Measurements from ENCODE around the gene GSPT2. TPM values are rescaled to one million over a fixed set of nuclear protein-coding genes. Genes with fewer than 3 reads are reported as not detected.
"Not testable (repeated sequence)": the region's sequence is repeated elsewhere in the genome, so short reads cannot be mapped to it uniquely, and the experiment has no call there.

Gene GSPT2
- 10 to 100 TPM; 15.6 to 19.1 (median 16.7) TPM for polyA plus RNA-seq (ENCODE audit: insufficient read depth in 1 of 5, insufficient read length in 5 of 5, low replicate concordance in 1 of 5)
- long read RNA-seq, donor 1, transcript GSPT2-201 (1 exons, 2,802 nt) = major isoform, 50 of 50 reads
- long read RNA-seq, donor 1, partial matches to known transcripts = 0 of 50 reads
- long read RNA-seq, donor 1, other reads (novel, unspliced or antisense) = 0 of 50 reads
- long read RNA-seq, donor 2, transcript GSPT2-201 (1 exons, 2,802 nt) = major isoform, 10 of 10 reads
- long read RNA-seq, donor 2, partial matches to known transcripts = 0 of 10 reads
- long read RNA-seq, donor 2, other reads (novel, unspliced or antisense) = 0 of 10 reads
- long read RNA-seq, donor 3, transcript GSPT2-201 (1 exons, 2,802 nt) = major isoform, 20 of 20 reads
- long read RNA-seq, donor 3, partial matches to known transcripts = 0 of 20 reads
- long read RNA-seq, donor 3, other reads (novel, unspliced or antisense) = 0 of 20 reads
- long read RNA-seq, donor 4, transcript GSPT2-201 (1 exons, 2,802 nt) = major isoform, 20 of 20 reads
- long read RNA-seq, donor 4, partial matches to known transcripts = 0 of 20 reads
- long read RNA-seq, donor 4, other reads (novel, unspliced or antisense) = 0 of 20 reads
- long read RNA-seq, donor 5, transcript GSPT2-201 (1 exons, 2,802 nt) = major isoform, 35 of 35 reads
- long read RNA-seq, donor 5, partial matches to known transcripts = 0 of 35 reads
- long read RNA-seq, donor 5, other reads (novel, unspliced or antisense) = 0 of 35 reads
- long read RNA-seq, donor 6, transcript GSPT2-201 (1 exons, 2,802 nt) = major isoform, 32 of 32 reads
- long read RNA-seq, donor 6, partial matches to known transcripts = 0 of 32 reads
- long read RNA-seq, donor 6, other reads (novel, unspliced or antisense) = 0 of 32 reads
- long read RNA-seq, donor 7, transcript GSPT2-201 (1 exons, 2,802 nt) = major isoform, 36 of 36 reads
- long read RNA-seq, donor 7, partial matches to known transcripts = 0 of 36 reads
- long read RNA-seq, donor 7, other reads (novel, unspliced or antisense) = 0 of 36 reads
- long read RNA-seq, donor 8, transcript GSPT2-201 (1 exons, 2,802 nt) = major isoform, 15 of 15 reads
- long read RNA-seq, donor 8, partial matches to known transcripts = 0 of 15 reads
- long read RNA-seq, donor 8, other reads (novel, unspliced or antisense) = 0 of 15 reads

DNA sequence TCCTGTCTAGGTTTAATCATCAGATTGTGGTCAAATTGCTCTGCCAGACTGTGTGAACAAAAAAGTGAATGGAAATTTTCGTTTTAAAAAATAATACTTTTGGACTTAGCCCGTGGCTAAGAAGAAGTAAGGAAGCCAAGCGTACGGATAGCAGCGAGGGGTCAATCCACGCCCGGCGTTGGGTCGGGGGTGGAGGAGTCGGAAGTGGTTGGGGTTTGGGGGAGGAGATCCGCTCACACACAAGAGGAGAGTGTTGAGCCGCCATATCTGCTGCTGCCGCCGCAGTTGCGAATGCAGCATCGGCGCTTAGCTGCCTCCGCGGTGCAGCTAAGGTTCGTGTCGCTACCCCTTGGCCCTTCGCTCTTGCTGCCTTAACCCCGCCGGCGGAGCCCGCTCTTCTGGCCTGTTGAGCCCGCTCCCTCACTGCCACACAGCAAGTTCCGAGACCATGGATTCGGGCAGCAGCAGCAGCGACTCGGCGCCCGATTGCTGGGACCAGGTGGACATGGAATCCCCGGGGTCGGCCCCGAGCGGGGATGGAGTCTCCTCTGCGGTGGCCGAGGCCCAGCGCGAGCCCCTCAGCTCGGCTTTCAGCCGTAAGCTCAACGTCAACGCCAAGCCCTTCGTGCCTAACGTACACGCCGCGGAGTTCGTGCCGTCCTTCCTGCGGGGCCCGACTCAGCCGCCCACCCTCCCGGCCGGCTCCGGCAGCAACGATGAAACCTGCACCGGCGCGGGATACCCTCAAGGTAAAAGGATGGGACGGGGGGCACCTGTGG is at the start of gene GSPT2:
Gene GSPT2, plus strand, starts transcription at position 264 of the 779 bp plus-strand sequence. Its CDS starts 185 bp downstream, at position 449.
- DNase-seq = peak; percentile 66 to 69

DNA sequence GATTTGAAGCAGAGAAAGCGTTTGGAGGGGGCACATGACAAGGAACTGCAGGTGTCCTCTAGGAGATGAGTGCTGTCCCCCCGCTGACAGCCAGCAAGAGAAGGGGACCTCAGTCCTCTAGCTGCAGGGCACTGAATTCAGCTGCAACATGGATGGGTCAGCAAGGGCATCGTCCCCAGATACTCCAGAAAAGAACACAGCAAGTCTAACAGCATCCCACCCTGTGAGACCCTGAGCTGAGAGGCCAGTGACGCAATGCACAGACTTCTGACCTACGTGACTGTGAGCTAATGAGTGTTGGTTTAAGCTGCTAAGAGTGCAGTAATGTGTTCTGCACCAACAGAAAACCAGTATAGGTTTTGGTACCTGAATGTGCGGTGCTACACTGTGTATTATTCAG is 49.0 kb upstream of the GSPT2 start:
- DNase-seq = no peak

DNA sequence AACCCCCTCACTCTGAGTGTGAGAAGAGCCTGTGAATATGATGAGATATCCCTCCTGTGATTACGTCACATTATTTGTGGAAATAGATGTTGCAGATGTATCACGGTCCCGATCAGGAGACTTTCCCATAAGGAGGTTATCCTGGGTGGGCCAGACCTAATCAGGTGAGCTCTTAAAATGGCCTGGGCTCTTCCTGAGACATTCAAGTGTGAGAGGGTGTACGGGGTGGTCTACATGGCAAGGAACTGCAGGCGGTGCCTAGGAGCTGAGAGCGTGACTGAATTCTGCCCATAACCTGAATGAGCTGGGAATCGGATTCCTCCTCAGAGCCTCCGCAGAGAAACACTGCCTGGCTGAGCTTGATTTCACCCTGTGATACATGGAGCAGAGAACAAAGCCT is 45.8 kb upstream of the GSPT2 start:
- no peak for DNase-seq

DNA sequence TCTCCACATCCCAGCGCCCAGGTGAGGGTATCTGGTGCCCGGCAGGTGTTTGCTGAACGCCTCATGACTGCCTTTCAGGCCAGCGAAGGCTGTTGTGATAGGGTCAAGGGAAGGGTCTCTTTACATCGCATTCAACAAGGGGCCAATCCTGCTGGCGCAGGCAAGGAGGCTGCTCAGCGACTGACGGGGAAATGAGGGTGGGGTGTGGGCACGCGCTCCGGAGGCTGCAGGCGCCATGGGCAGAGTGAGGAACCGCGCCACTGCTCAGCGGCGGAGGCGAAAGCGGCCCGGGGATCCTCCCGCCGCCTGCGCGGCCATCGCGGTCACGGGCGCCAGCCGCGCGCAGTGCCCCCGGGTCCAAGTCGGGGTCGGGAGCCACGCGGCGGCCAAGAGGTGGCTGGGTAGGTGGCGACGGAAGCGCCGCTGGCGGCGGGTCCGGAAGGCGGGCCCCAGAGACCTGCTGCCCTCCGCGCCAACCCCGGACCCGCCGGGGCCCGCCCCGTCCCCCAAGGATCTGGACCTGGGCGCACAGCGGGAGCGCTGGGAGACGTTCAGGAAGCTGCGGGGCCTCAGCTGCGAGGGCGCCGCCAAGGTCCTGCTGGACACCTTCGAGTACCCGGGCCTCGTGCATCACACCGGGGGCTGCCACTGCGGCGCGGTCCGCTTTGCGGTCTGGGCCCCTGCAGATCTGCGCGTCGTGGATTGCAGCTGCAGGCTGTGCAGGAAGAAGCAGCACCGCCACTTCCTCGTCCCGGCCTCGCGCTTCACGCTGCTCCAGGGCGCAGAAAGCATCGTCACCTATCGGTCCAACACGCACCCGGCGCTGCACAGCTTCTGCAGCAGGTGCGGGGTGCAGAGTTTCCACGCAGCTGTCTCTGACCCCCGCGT is 32.7 kb upstream of the GSPT2 start, which contains the start of gene CENPVL1:
Gene CENPVL1, plus strand, starts transcription at position 236 of the 888 bp plus-strand sequence. Its CDS starts 0 bp downstream, at position 236.
- DNase-seq = not testable (repeated sequence)

- DNase-seq = not testable (repeated sequence)
Observed at GRCh38 chrX:51712943-51713647, 30.1 kb upstream of the GSPT2 start.

DNA sequence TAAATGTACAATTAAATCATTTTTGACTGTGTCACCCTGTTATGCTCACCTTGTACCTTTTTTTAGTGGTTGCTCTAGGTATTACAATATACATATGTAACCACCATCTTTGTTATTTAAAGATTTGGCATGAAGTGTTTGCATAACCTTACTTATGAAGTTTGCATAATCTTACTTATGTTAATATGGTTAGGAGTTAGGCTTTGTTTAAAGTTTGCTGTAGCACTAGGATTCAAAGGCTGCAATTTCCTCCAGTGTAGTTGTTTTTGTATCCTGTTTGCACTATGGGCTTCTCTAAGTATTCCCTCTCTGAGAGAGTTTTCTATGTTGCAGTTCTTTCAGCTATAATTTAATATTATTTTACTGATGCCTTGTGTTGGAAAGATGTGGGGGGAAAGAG is 15.0 kb upstream of the GSPT2 start:
- no peak for DNase-seq

GRCh38 chrX:51737091-51737490 is 6.2 kb upstream of the GSPT2 start:
- DNase-seq = no peak

GRCh38 chrX:51742586-51742985 is 656 bp upstream of the GSPT2 start:
- no peak for DNase-seq

GRCh38 chrX:51747671-51748070 is 4.4 kb downstream of the GSPT2 start:
- no peak for DNase-seq

DNA sequence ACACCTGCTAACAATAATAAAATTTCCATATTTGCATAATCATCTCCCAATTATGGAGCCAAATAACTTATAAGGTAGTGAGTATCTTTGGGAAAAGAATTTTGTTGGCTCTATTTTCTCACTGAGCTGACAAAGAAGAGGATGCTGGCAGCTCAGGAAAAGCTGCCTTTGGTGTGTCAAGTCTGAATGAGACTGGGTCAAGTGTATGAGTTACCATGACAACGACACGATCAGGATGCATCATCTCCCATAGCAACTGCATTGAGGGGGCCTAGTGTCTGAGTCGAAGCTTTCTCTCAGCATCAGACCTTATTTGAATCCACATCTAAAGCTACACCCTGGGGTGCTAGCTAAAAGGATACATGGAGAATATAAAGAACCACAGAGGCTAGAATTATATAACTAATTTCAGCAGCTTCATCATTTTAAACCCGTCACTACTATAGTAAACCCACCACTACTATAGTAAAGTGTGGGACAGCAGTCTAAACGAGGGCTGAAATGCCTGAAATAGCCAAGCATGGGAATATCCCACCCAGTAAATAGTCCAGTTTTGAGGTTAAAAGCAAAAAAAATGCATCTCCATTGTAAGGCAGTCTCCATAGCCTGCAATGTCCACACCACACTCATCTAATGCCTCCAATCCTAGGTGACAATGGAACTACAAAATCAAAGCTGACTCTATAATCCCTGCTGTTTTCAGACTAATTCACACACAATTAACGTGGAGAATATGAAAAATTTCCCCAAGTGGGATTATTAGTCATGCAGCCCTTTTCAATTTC is 16.0 kb downstream of the GSPT2 start:
- DNase-seq = no peak

DNA sequence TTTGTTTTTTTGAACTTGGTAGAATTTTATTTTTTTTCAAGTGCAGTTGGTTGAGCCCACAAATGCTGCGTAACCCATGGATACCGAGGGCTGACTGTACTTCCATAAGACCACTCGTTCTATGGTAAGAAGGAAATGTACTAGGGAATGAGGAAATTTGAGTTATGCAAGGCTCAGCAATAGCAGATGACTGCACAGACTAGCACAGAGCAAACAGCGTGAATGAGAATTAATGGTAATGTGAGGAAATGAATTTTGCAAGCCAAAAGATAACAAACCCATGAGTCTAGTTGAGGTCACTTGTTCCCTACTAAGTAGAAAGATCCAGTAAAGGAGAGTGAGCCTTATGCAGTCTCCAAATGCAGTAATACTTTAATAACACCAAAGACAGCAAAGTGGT is 17.4 kb downstream of the GSPT2 start:
- no peak for DNase-seq

DNA sequence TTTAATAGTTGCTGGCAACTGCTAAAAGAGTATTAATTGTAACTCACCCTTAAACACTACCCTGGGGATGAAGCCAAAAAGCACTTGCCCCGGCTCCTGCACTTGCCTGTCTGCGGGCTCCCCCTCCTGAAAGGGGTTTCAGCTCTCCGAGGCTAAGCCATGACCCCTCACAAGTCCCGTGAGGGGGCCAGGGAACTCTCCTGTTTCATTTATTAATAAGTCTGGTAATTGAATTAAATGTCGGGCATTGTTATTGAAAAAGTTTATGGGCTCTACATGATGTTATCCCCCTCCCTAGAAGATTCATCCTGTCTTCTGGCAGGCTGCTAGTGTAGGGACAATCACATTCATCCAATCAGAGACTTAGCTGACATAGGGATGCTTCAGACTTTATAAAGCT is 23.3 kb downstream of the GSPT2 start:
- DNase-seq = no peak

DNA sequence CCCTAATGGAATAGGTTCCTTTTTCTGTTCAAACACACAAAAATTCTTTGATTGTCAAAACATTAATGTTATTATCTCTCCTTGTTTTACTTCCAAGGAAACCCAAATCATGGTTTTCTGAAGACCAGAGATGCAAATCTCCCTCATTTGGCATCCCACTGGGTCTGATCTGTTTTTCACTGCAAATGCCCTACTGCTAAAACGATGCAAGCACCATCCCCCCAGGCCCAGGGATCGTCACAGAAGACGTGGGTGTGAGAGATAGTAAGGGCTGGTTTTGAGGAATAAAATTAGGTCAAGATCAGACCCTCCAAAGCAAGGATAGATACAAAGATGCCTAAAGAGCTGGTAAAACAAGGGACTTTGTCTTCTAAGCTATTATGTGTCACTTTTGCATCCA is 33.6 kb downstream of the GSPT2 start:
- DNase-seq = no peak

- no peak for DNase-seq
Observed at GRCh38 chrX:51779306-51779705, 36.1 kb downstream of the GSPT2 start.

- DNase-seq = no peak
Observed at GRCh38 chrX:51795136-51795535, 51.9 kb downstream of the GSPT2 start.

Measured in right lung (tissue), 10 donors.